Suprapubic skin (tissue), 4 donors: Measurements from ENCODE around the gene ARL14. TPM values are rescaled to one million over a fixed set of nuclear protein-coding genes. Genes with fewer than 3 reads are reported as not detected.

Experiments used
- DNase-seq, 2 donors: peaks; one replicate each; pipeline ENCODE4 v3.0.0-alpha.2; 2019; ENCODE audit warnings: low spot score in 2 of 2
- H3K27ac ChIP-seq: fragments of 200-600 bp; sonication (generic); one replicate; pipeline ENCODE4 v1.5.1; 2019
- H3K27me3 ChIP-seq: fragments of 200-600 bp; sonication (generic); one replicate; pipeline ENCODE4 v1.5.1; 2019
- H3K36me3 ChIP-seq: fragments of 200-600 bp; sonication (generic); one replicate; pipeline ENCODE4 v1.5.1; 2019
- H3K4me1 ChIP-seq: fragments of 200-600 bp; sonication (generic); one replicate; pipeline ENCODE4 v1.5.1; 2019
- H3K4me3 ChIP-seq: fragments of 200-600 bp; sonication (generic); one replicate; pipeline ENCODE4 v1.5.1; 2019; ENCODE audit warnings: mild to moderate bottlenecking
- H3K9me3 ChIP-seq: fragments of 200-600 bp; sonication (generic); one replicate; pipeline ENCODE4 v1.5.1; 2019
- CTCF ChIP-seq, 2 donors: fragments of 200-600 bp in 1 of 2; fragments of 450-650 bp in 1 of 2; sonication (generic) in 1 of 2; IDR thresholded peaks; one replicate each; pipeline ENCODE4 v1.5.1; 2016 to 2019; ENCODE audit warnings: antibody characterized with exemption in 2 of 2, mild to moderate bottlenecking in 1 of 2, moderate library complexity in 1 of 2
- EP300 ChIP-seq: sonication (generic); formaldehyde crosslinking; IDR thresholded peaks from one replicate; pipeline ENCODE4 v1.6.1; 2017; ENCODE audit warnings: antibody characterized with exemption
- POLR2A ChIP-seq, 2 donors: fragments of 450-650 bp; IDR thresholded peaks; one replicate each; pipeline ENCODE4 v1.6.1; 2017; ENCODE audit warnings: antibody characterized with exemption in 2 of 2, mild to moderate bottlenecking in 2 of 2, moderate library complexity in 2 of 2
- POLR2AphosphoS5 ChIP-seq, 3 donors: sonication (generic); formaldehyde crosslinking; IDR thresholded peaks; one replicate each; pipeline ENCODE4 v1.6.1; 2017; ENCODE audit warnings: antibody characterized with exemption in 3 of 3
- whole genome bisulfite sequencing: methylation state at CpG from one replicate; pipeline ENCODE4 v1.1.5; 2018; 5-methylcytosine and 5-hydroxymethylcytosine counted together
- total RNA-seq, 4 donors: library from RNA; depleted of rRNA; stranded (reverse); fragments of >200 nt; gene quantifications; one replicate each; pipeline ENCODE4 v1.1.0, GENCODE V29; 2016

The ARL14 gene
- total RNA-seq, 4 donors from 2014 or later = not detected

- Histone ChIP-seq H3K36me3 (no peaks in the 10 kb centered on the region), H3K4me1 (no peaks in the 10 kb centered on the region), H3K4me3 (no peak overlapping the region), H3K27ac (no peak overlapping the region), H3K27me3 (no peaks in the 10 kb centered on the region), H3K9me3 (no peaks in the 10 kb centered on the region)
- 56% methylated on average over 2 of the region's 2 CpGs for WGBS
- no peak for DNase-seq
- TF ChIP-seq POLR2AphosphoS5 (IDR thresholded peaks at IDR 0.05) (no peak), POLR2A (IDR thresholded peaks at IDR 0.05) (no peak), EP300 (no peak)
Observed at GRCh38 chr3:160638184-160638583, 38.8 kb upstream of the ARL14 start.

GRCh38 chr3:160641665-160642309 is 35.2 kb upstream of the ARL14 start:
- H3K4me3 ChIP-seq = no peak overlapping the region
- no peaks in the 10 kb centered on the region for H3K36me3 ChIP-seq
- 60% methylated on average over 2 of the region's 2 CpGs for WGBS
- no peak for TF ChIP-seq POLR2A (IDR thresholded peaks at IDR 0.05)
- TF ChIP-seq EP300 = no peak
- no peak for TF ChIP-seq CTCF (IDR thresholded peaks at IDR 0.05)
- TF ChIP-seq POLR2AphosphoS5 (IDR thresholded peaks at IDR 0.05) = no peak
- no peaks in the 10 kb centered on the region for H3K9me3 ChIP-seq
- no peak for DNase-seq
- H3K4me1 ChIP-seq = no peaks in the 10 kb centered on the region
- H3K27me3 ChIP-seq = no peaks in the 10 kb centered on the region
- H3K27ac ChIP-seq = no peak overlapping the region

- 74% methylated on average over 3 of the region's 3 CpGs for WGBS
- DNase-seq = no peak
- H3K9me3 ChIP-seq = no peaks in the 10 kb centered on the region
Observed at GRCh38 chr3:160643994-160644393, 33.0 kb upstream of the ARL14 start.

GRCh38 chr3:160644491-160644890 is 32.5 kb upstream of the ARL14 start:
- no peaks in the 10 kb centered on the region for H3K4me1 ChIP-seq
- WGBS = 63% methylated on average over 2 of the region's 2 CpGs
- H3K4me3 ChIP-seq = no peak overlapping the region
- H3K36me3 ChIP-seq = no peaks in the 10 kb centered on the region
- DNase-seq = no peak
- H3K27ac ChIP-seq = no peak overlapping the region
- H3K9me3 ChIP-seq = no peaks in the 10 kb centered on the region
- TF ChIP-seq EP300 (no peak), CTCF (IDR thresholded peaks at IDR 0.05) (no peak), POLR2A (IDR thresholded peaks at IDR 0.05) (no peak), POLR2AphosphoS5 (IDR thresholded peaks at IDR 0.05) (no peak)
- no peaks in the 10 kb centered on the region for H3K27me3 ChIP-seq

More at GRCh38 chr3:160643994-160644393, 33.0 kb upstream of the ARL14 start:
- Histone ChIP-seq H3K4me1 (no peaks in the 10 kb centered on the region), H3K4me3 (no peak overlapping the region), H3K27me3 (no peaks in the 10 kb centered on the region), H3K36me3 (no peaks in the 10 kb centered on the region), H3K27ac (no peak overlapping the region)
- TF ChIP-seq EP300 (no peak), POLR2A (IDR thresholded peaks at IDR 0.05) (no peak), CTCF (IDR thresholded peaks at IDR 0.05) (no peak), POLR2AphosphoS5 (IDR thresholded peaks at IDR 0.05) (no peak)

- H3K27ac ChIP-seq = no peak overlapping the region
- DNase-seq = no peak
Observed at GRCh38 chr3:160648701-160649100, 28.3 kb upstream of the ARL14 start.

GRCh38 chr3:160649596-160649995 is 27.4 kb upstream of the ARL14 start:
- no peak for TF ChIP-seq POLR2A (IDR thresholded peaks at IDR 0.05)
- TF ChIP-seq EP300 = no peak
- TF ChIP-seq CTCF (IDR thresholded peaks at IDR 0.05) = no peak
- TF ChIP-seq POLR2AphosphoS5 (IDR thresholded peaks at IDR 0.05) = no peak
- H3K4me1 ChIP-seq = no peaks in the 10 kb centered on the region
- no peaks in the 10 kb centered on the region for H3K27me3 ChIP-seq
- no peak overlapping the region for H3K4me3 ChIP-seq
- no peaks in the 10 kb centered on the region for H3K36me3 ChIP-seq
- H3K9me3 ChIP-seq = no peaks in the 10 kb centered on the region
- WGBS = 77% methylated on average over 3 of the region's 3 CpGs
- H3K27ac ChIP-seq = no peak overlapping the region
- no peak for DNase-seq

More at GRCh38 chr3:160648701-160649100, 28.3 kb upstream of the ARL14 start:
- no peaks in the 10 kb centered on the region for H3K4me1 ChIP-seq
- H3K27me3 ChIP-seq = no peaks in the 10 kb centered on the region
- H3K9me3 ChIP-seq = no peaks in the 10 kb centered on the region
- no peak for TF ChIP-seq POLR2A (IDR thresholded peaks at IDR 0.05)
- H3K4me3 ChIP-seq = no peak overlapping the region
- no peaks in the 10 kb centered on the region for H3K36me3 ChIP-seq
